Measurements from ENCODE around the gene TCEA2. TPM values are rescaled to one million over a fixed set of nuclear protein-coding genes. Genes with fewer than 3 reads are reported as not detected.
"Not testable (repeated sequence)": the region's sequence is repeated elsewhere in the genome, so short reads cannot be mapped to it uniquely, and the experiment has no call there.

The TCEA2 gene
- polyA plus RNA-seq, 4 donors: 63.9 to 97.6 (median 77.2) TPM

DNA sequence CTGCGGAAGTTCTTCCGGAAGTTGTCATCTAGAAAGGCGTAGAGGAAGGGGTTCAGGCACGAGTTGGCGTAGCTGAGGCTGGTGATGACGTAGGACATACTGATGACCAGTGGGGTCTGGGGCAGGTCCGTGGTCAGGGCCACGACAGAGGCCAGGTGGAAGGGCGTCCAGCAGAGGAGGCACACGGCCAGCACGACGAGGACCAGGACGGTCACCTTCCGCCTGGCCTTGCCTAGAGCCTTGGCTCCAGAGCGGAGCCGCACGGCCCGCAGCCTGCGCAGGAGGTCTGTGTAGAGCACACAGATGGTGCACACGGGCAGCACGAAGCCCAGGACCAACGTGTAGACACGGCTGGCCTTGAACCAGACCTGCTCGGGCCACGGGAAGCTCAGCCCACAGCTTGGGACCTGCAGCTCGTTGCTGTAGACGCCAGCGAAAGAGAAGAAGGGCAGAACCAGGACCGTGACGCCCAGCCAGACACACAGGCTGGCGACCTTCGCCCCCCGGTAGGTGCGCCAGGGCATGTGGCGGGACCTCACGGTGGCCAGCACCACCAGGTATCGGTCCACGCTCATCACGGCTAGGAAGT is 42.9 kb downstream of the TCEA2 start:
- no peak for DNase-seq (ENCODE audit: low read depth in 4 of 4, low spot score in 3 of 4)

DNA sequence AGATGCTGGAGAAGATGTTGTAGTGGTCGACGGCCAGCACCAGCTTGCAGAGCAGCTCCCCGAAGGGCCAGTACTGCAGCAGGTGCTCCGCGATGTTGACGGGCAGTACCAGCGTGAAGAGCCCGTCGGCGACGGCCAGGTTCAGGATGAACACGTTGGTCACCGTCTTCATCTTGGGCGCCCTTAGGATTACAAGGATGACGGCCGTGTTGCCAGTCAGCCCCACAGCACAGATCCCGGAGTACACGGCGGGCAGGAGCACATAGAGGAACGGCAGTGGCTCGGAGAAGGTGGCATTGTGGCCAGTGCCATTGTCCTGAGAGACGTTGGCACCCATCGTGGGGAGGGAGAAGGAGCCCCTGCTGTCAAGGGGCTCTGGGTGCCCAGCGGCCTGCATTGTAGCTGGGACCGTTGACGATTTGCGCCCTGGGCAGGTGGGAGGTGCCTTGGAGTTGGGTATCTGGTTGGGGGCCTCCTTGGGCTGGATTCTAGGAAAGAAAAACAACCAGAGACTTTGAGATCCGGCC is 43.5 kb downstream of the TCEA2 start:
- DNase-seq (ENCODE audit: low read depth in 4 of 4, low spot score in 3 of 4): no peak

DNA sequence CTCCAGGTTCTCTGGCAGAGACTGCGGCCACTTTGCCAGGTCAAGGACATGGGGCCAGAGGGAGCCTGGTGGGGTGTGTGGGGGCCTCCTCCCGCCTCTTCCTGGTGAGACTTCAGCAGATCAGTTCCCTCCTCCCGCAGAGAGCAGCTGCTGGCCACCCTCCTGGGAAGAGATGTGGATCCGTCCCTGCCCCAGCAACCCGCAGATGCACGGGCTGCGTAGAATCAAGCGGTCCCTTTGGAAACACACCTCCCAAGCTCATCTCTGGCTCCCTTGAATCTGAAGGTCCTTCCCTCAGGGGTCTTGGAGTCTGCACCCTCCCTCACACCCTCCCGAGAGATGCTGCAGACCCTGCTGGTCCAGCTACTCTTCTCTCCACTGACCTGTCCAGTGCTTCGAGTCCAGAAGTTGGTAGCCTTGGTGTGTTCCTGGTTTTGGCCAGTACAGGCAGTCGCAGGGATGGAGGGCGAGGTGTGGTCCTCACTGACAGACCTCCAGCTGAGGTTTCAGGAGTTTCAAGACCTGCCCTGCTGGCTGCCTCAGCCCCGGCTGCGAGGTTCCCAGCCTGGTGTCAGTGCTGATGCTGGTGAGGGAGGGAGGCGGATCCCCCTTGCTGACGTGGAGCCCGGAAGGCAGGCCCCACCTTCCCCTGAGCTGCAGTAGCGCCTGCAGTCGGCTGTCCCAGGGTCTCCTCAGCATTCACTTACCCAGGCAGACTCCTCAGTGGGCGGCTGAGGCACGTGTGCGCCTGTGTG is 44.2 kb downstream of the TCEA2 start, which contains the start of gene NPBWR2:
NPBWR2 (minus strand) TSS at position 585 of the 755 bp plus-strand sequence. CDS start 734 bp downstream, outside the sequence.
- no peak for DNase-seq (ENCODE audit: low read depth in 4 of 4, low spot score in 3 of 4)

DNA sequence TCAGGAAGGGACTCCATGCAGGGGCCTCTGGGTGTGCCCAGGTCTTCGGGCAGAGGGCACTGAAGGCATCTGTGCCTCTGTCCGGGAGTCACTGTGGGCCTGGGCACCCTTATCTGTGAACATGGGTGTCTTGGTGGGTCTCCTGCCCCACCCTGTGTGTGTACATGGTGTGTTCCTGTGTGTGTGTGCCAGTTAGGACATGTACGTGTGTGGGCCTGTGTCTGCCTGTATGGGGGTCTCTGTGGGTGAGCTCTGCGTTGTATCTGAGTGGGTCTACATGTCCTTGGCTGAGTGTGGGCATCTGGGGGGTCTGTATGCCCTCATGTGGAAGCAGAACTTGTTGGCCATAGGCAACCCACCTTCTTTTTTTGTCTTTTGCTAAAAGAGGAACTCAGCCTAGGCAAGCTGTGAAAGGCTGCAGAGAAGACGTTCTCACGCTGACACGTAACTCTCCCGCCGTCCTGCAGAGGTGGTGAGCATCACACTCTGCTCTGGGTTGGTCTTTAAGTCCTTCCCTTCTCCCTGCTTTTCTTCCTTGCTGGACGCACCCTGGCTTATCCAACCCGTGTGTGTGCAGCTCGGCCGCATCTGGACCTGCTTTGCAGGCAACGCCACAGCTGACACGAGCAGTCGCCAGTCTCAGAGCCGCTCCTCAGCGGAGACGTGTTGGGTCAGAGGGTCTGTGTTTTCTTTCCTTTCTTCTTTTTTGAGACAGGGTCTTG is 44.9 kb downstream of the TCEA2 start:
- no peak for DNase-seq (ENCODE audit: low read depth in 4 of 4, low spot score in 3 of 4)

DNA sequence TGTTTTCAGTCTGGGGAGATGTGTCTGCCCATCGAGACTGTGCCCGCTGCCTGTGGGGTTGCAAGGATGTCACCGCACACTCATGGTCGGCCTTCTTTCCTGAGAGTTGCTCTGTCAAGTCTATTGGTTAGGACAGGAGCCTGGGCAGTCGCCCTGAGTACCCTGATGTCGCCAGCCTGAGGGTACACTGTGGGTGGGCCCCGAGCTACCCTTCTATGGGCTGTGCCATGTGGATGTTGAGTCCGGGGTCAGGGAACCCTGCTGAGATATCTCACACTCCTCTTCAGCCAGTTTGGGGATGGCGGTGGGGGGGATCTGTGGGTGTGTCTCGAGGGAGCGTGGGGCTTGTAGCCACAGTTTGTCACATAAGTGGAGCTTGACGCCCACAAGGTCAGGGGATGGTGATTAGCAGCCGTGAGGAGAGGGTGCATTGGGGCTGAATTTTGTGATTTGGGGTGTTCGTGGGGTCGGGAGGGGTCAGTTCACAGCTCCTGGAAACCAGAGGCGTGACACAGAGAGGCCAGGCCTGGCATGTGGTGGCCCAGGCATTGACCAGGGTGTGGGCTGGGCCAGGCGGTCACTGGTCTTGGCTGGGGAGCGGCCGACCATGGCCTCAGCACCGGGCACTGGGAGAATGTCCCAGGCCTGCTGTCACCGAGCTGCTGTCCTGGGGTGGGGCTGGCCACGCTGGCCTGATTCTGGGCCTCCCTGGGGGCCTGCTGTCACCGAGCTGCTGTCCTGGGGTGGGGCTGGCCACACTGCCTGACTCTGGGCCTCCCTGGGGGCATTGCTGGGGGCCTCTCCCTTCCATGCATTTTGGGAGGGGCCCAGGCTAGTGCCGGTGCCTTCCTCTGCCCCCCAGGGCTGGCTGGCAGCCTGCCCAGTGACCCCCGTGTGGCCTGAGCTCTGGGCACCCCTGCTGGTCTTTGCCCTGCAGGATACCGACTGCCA is 46.0 kb downstream of the TCEA2 start:
- DNase-seq (ENCODE audit: low read depth in 4 of 4, low spot score in 3 of 4): no peak

DNA sequence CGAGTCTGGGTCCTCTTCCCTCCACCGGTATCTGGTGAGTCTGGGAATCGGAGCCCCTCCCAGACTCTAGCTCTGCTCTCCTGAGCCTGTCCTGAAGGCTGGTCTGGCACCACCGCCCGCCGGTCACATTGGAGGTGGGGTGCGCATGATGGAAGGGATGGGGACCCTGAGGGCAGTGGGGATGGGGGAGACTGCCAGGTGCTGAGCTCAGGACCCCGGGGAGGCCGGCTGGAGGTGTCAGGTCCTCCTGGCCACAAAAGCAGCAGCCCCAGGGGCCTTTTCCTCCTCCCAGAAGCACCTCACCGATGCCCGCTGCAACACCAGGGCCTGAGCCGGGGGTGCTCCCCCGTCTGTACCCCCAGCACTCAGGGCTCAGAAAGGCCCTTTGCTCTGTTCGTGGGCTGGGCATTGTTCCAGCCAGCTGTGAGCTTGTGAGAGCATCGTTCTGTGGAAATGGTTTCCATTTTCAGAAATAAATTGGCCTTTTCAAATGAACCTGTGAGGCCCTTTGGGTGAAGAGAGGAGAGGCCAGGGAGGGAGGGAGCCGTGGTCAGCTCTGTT is 46.9 kb downstream of the TCEA2 start:
- no peak for DNase-seq (ENCODE audit: low read depth in 4 of 4, low spot score in 3 of 4)

DNA sequence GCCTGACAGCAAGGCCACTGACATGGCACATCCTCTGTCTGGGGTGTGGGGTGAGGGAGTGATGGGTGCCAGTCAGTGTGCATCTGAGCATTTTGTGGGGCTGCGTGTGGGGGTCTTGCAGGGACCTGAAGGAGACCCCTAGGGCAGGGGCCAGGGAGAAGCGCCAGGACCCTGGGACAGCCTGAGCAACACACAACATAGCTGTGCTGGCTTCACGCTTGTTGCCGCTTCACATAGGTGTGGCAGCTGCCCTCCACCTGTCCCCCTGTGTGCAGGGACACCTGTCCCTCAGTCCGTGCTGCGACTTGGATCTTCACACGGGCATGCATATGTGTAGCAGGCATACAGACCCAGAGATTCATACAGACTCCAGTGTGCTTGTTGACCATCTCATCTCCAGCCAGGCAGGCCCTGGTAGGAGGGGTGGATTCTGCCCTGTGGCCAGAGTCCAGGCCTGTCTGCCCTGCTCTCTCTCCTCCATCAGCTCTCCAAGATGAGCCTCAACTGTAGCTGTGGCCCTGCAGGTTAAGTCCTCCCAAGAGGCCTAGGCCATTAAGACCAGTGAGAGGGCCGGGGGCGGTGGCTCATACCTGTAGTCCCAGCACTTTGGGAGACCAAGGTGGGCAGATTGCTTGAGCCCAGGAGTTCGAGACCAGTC is 47.5 kb downstream of the TCEA2 start:
- DNase-seq (ENCODE audit: low read depth in 4 of 4, low spot score in 3 of 4): no peak

DNA sequence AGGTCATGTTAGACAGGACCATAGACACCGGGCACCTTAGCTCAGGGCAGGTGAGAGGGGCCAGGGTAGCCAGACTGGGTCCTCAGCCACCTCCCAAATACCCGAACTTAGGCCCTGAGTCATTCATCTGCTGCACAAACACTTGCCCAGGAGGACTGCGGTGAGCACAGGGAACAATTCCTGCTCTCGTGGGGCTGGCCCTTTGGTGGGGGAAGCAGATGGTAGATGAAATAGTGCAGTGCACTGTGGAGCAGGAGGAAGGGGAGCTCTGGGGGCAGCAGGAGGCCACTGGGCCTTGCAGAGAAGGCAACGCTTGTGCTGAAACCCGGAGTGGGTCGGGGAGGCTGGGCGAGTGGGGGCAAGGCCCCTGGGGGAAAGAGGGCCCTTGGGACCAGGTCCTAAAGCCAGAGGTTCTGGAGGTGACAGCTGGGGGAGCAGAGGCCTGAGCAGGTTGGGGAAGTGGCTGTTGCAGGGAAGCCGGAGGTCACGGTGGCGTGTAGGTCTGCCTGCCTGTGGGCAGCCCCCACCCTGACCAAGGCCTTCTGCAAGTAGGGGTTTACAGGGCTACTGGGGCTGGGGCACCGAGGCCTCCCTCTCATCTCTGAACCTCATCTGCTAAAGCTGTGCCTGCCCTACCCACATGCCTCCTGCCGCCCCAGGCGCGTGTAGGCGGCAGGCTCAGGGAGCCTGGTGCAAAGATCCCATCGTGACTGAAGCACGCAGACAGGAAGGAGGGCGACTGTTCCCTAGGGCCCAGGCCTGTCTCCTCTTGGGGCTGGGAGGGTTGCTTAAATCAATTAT is 49.0 kb downstream of the TCEA2 start:
- no peak for DNase-seq (ENCODE audit: low read depth in 4 of 4, low spot score in 3 of 4)

DNA sequence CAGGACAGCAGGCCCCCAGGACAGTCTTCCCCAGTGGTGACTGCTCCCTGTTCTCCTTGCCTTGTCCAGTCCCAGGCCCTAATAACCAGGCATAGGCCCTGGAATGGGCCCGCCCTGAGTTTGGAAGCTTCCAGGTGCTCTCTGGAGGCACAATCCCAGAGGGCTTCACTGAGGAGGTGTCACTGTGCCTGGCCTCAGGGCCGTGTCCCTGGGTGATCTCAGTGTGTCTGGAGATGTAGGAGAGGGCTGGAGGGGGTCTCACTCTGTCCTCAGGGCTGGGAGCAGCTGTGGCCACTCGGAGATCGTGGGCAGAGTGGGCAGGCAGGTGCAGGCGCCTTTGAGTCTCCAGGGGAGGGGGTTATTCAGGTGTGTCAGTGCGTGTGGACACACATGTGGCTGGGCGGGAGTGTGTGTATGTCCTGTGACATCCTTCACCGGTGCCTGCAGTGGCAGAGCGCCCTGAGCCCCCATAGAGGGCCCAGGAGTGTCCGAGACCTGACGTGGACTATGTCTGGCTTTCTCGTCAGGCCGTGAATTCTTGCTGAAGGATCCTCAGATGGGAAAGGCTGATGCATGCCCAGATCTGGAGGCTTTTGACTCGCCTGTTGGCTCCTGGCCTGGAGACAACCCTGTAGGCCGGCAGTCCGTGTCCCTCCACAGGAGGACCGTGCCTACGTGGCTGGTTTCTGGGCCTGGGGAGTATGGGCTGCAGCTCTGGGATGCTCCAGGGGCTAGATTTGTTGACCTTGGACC is 49.9 kb downstream of the TCEA2 start:
- DNase-seq (ENCODE audit: low read depth in 4 of 4, low spot score in 3 of 4): no peak

DNA sequence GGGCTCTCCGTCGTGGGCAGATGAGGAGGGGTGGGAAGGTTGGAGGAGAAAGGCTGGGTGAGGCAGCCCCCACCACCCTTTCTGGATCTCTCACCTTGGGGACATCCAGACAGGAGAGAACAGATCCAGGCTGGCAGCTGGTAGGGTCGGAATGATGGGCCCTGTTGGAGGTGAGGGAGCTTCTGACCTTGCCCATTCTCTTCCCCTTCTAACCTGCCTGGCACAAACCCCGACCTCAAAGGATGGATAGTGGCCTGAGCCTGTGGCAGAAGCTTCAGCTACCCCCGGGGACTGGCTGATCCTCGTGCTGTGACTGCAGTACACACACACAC is 50.4 kb downstream of the TCEA2 start:
- DNase-seq (ENCODE audit: low read depth in 4 of 4, low spot score in 3 of 4): no peak

DNA sequence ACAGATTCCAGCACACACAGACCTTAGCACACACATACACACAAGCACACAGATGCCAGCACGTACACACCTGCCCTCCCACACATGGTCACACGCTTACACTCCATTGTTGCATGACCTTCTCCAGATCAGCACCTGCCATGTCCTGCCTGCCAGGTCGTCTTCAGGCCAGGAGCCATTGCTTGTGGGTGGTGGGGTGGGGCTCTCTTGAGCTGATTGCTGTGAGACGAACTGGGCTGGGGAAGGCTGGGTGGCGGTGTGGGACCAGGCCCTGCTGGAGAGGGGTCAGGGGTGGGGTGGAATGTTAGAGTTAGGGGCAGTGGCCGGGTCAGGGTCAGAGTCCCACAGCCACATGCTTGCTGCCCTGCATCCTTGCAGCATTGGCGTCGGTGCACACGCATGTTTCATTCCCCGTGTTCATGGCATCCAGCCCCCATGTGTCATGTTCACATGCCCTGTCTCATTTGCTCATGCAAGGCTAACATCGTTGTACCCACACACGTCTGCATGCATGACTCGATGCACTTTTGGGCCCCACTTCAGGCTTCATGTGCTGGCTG is 50.9 kb downstream of the TCEA2 start:
- no peak for DNase-seq (ENCODE audit: low read depth in 4 of 4, low spot score in 3 of 4)

DNA sequence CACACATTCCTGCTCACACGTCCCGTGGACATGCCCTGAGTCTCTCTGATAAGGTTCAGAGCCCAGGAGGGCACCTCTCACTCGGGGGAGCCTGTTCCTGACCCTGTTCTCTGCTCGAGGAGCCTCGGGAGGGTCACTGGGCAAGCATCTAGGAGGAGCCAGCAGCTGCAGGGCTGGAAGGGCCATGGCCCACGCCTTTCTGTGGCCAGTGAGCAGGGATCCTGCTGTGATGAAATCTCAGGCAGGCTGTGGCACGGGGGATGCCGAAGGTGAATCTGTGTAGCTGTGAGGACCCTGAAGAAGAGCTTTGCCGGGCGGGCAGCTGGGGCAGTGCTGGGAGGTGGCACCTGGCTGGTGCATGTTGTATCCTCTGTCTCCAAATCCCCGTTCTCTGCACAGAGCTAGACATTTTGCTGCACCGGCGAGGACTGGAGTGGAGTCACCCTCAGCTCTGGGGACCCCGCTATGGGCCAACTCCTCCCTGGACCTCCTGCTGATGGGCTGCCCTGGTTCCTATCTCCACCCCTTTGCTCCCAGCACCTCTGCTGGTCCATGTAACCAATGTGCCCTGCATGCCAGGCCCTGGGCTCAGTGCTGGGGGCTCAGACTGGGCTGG is 51.5 kb downstream of the TCEA2 start:
- DNase-seq (ENCODE audit: low read depth in 4 of 4, low spot score in 3 of 4): no peak

DNA sequence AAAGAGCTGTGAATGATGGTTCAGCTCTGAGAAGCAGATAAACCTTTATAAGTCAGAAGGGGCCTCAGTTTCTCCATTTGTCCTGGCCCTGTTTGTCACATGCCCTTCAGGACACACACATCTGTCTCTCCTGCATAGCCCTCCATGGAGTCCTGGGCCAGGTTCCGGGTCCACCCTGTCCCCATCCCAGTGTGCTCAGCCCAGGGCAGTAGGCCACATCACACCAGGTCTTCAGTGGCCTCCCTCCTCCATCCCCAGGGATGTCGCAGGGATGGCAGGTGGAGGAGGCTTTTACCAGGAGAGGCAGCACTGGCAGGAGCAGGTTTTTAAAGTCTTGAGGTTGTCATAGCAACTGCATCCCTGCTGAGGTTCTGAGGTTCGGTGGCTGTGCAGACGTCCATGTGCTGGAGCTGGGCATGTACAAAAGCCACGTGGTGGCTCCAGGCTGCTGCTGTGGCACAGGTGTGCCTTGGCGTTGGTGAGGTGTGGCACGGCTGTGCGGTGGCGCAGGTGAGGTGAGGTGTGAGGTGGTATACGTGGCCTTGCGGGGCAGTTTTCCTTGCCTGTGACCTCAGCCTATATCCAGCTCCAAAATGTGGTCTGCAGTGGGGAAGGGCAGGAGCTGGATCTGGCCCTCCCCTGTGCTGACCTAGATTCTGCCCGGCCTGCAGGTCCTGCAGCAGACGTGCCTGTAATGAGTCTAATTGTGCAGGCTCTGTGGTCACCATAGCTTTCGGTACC is 52.3 kb downstream of the TCEA2 start:
- no peak for DNase-seq (ENCODE audit: low read depth in 4 of 4, low spot score in 3 of 4)

DNA sequence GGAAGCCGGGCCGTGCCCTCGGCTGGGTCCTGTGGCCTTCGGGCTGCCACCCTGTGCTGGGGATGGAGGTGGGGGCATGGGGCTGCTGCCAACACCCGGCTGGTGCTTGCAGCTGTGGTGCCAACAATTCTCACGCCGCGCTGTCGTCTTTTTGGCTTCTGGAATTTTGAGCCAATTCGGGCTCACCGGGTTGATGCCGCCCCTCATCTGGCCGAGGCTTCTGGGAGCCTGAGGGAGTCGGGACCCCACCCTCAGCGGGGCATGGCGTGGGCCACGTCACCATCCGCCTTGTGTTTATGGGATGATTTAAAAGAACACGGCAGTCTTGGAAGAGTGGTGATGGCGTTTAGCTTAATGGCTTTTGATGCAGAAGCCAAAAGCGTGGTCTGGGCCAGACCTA is 53.0 kb downstream of the TCEA2 start:
- DNase-seq (ENCODE audit: low read depth in 4 of 4, low spot score in 3 of 4): no peak

DNA sequence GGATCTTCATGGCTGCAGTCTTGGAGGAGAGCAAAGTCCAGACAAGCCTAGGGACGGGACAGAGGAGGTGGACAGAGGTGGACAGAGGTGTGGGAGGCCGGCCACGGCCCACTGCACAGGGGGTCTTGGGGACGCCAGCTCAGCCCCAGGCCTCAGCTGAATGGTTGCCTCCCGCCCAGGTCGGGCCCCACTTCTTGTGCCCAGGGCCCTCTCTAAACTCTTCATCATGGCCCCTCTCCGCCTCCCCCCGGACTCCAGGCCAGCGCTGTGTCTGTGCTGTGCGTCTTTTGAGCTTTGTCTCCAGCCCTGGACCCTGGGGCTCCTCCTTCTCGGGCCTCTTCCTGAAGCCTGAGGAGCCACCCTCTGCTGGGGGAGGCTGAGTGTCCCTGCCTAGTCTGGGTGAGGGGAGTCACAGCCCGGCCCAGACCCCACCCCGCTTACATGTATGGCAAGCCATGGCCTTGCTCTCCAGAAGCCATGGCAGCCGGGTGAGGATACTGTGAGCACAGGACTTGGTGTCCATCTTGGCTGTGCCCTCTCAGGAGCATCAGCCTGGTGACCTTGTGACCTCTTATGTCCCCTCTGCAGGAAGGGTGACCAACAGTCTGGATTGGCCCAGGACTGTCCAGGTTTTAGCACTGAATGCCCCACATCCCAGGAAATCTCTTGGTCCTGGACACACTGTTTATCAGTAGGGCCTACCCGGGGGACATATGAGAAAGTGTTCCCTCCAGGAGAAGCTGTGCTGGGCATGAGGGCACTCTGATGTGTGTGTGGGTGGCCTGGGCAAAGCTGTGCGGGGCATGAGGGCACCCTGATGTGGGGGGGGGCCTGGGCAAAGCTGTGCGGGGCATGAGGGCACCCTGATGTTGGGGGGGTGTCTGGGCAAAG is 53.8 kb downstream of the TCEA2 start:
- DNase-seq (ENCODE audit: low read depth in 4 of 4, low spot score in 3 of 4): no peak

DNA sequence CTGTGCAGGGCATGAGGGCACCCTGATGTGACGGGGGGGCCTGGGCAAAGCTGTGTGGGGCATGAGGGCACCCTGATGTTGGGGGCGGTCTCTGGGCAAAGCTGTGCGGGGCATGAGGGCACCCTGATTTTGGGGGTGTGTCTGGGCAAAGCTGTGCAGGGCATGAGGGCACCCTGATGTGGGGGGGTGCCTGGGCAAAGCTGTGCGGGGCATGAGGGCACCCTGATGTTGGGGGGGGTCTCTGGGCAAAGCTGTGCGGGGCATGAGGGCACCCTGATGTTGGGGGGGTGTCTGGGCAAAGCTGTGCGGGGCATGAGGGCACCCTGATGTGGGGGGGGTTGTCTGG is 54.4 kb downstream of the TCEA2 start:
- DNase-seq (ENCODE audit: low read depth in 4 of 4, low spot score in 3 of 4): not testable (repeated sequence)
